ENCODE results near the gene PALD1.

The PALD1 gene

DNA sequence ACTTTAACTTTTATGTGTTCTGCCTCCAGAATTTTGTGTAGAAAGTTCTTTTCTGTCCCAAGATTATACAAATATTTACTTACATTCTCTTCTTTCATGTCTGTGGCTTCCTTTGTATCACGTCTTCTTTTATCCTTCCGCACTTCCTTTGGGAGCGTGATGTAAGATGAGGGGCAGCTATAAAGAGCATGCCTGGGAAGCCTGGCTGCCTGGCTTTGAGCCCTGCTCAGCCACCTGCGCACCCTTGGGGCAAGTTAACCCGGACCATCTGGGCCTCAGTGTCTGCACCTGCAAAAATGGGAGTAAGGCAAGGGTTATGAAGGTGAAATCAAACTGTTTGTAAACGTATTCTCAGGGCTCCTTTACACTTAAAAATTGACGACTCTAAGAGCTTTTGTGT lies 25.2 kb downstream of the PALD1 start:
- TF ChIP-seq, protein P1, sequence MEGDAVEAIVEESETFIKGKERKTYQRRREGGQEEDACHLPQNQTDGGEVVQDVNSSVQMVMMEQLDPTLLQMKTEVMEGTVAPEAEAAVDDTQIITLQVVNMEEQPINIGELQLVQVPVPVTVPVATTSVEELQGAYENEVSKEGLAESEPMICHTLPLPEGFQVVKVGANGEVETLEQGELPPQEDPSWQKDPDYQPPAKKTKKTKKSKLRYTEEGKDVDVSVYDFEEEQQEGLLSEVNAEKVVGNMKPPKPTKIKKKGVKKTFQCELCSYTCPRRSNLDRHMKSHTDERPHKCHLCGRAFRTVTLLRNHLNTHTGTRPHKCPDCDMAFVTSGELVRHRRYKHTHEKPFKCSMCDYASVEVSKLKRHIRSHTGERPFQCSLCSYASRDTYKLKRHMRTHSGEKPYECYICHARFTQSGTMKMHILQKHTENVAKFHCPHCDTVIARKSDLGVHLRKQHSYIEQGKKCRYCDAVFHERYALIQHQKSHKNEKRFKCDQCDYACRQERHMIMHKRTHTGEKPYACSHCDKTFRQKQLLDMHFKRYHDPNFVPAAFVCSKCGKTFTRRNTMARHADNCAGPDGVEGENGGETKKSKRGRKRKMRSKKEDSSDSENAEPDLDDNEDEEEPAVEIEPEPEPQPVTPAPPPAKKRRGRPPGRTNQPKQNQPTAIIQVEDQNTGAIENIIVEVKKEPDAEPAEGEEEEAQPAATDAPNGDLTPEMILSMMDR (IDR thresholded peaks at IDR 0.05; ENCODE audit: control insufficient read depth, insufficient read depth, low read depth, low read length, missing control alignments): no peak
- H3K4me3 ChIP-seq (ENCODE audit: control insufficient read depth, low read depth, low read length): no peak overlapping the region
- DNase-seq (ENCODE audit: low read depth): no peak

DNA sequence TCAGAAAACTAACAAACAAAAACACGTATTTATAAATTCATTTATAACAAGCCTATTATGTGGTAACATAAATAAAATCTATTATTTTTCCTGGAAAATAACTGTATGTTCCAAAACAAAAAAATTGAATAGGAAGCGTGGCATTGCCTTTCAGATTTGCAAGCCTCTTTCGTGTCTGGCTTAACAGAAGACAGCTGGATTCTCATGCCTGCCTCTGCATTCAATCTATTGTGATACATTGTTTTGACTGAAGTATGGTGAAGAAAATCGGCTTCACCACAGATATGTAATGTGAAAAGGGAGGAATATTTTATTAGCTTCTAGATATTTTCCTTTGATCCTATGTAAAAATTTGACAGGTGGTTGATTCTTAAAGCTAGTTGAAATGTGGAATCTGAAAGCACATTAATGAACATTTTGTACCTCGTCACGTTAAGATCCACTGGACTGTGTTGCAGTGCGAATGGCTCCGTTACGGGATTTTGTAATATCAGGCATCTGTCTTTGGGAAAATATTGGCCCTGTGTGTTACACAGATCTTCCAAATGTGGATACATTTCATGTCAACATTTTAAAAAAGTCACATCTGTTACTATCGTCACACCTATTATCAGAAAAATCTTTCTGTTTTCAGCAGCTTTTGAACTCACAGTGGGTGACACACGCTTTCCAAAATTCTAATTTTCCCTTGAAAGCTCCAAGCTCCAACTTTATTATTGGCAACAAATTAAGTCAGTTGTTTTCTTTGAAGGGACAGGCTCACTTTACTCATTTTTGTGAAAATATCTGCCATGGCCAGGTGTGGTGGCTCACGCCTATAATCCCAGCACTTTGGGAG lies 26.2 kb downstream of the PALD1 start:
- H3K4me3 ChIP-seq (ENCODE audit: control insufficient read depth, low read depth, low read length): no peak overlapping the region
- TF ChIP-seq, protein P1 (IDR thresholded peaks at IDR 0.05; ENCODE audit: control insufficient read depth, insufficient read depth, low read depth, low read length, missing control alignments): no peak
- no peak for DNase-seq (ENCODE audit: low read depth)

DNA sequence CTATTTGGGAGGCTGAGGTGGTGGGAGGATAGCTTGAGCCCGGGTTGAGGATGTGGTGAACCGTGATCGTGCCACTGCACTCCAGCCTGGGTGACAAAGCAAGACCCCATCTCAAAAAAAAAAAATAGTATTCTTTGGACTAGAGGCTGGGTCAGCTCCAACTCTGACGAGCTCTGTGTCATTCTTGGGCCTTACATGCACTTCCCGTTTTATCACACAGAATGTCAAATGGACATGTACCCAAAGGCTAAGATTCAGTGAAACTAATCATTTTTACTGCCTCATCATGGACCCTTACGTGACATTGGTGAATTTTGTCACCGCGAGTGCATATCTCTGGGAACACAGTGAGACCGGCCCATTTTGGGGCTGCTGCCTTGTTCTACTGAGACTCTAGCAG lies 27.3 kb downstream of the PALD1 start:
- TF ChIP-seq, protein P1 (IDR thresholded peaks at IDR 0.05; ENCODE audit: control insufficient read depth, insufficient read depth, low read depth, low read length, missing control alignments): no peak
- no peak for DNase-seq (ENCODE audit: low read depth)
- no peak overlapping the region for H3K4me3 ChIP-seq (ENCODE audit: control insufficient read depth, low read depth, low read length)

DNA sequence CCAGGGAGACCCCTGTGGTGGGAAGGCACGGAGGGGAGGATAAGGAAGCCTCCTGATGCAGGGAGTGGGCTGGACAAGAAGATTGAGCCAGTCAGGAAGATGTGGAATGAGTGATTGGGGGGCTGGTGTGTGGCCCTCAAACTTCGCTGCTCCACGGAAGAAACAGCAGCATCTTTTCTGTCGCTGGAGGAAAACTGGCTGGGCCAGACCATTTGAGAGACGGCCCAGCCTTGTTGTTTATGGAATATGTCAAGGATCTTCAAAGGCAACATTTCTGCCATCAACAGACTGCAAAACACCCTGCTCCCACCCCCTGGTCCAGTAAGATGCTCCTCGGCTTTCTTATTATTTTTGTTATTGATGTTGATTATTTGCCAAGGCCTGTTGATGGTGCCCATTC lies 29.4 kb downstream of the PALD1 start:
- TF ChIP-seq, protein P1 (IDR thresholded peaks at IDR 0.05; ENCODE audit: control insufficient read depth, insufficient read depth, low read depth, low read length, missing control alignments): no peak
- no peak overlapping the region for H3K4me3 ChIP-seq (ENCODE audit: control insufficient read depth, low read depth, low read length)
- DNase-seq (ENCODE audit: low read depth): no peak

DNA sequence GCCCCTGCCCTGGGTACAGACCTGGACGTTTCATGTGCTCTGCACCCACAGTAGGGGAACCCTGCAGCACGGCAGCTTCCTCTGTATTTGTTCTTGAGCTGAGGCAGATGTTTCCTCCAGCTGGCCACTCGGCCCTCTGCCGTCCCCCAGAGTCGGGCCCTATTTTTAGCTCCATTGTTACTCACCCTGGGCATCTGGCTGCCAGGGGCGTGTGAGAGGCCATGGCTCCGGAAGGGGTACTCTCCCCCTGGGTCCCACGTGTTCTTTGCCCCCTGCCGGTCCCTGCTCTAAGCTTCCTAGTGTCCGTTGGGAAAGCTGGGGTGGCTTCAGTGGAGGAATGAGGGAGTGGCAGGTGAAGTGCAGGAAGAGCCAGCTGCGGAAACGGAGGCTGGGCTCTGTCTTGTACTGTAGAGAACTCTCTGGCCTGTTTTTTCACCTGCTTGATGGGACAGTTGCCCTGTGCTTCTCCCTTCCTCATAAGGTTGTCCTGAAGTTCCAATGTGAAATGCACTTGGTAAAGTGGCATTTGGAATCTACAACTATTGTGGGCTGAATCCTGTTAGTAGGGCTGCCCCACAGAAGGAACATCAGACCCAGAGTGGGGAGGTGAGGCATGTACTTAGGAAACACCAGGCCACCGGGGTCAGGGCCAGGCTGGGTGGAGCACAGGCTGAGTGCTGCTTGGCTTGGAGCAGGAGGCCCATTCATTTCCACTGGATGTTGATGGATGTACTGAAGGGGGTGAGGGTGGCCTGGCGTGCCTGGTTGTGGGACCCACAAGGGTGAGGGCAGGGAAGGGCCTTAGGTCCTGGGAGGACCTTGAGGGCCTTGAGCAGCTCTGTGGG lies 30.6 kb downstream of the PALD1 start:
- no peak overlapping the region for H3K4me3 ChIP-seq (ENCODE audit: control insufficient read depth, low read depth, low read length)
- TF ChIP-seq, protein P1 (IDR thresholded peaks at IDR 0.05; ENCODE audit: control insufficient read depth, insufficient read depth, low read depth, low read length, missing control alignments): peak; percentile 3
- DNase-seq (ENCODE audit: low read depth): no peak

DNA sequence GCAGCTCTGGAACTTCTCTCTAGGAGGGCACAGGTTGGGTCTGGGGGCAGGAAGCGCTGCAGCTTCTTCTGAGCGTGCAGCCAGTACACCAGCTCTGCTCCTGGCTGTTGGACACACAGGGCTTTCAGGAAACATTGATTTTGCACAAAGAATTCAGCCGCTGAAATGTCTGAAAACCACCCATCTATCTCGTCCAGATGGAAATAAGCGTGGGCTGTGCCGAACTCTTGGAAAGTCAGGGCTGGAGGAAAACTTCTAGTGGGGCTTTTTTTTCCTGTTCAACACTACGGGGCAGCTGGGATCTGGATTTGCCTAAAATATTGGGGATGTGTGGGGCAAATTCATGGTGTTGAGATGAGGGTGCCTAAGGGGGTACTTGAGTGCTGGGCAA lies 31.2 kb downstream of the PALD1 start:
- no peak overlapping the region for H3K4me3 ChIP-seq (ENCODE audit: control insufficient read depth, low read depth, low read length)
- TF ChIP-seq, protein P1 (IDR thresholded peaks at IDR 0.05; ENCODE audit: control insufficient read depth, insufficient read depth, low read depth, low read length, missing control alignments): no peak
- DNase-seq (ENCODE audit: low read depth): no peak

All from AG09309 (cell line).